Epithelial cell of proximal tubule (primary cell): Measurements from ENCODE around the gene RABL6. TPM values are rescaled to one million over a fixed set of nuclear protein-coding genes. Genes with fewer than 3 reads are reported as not detected.

Experiments
- DNase-seq: peaks from one replicate; pipeline ENCODE4 v3.0.0-alpha.2; 2011; ENCODE audit warnings: low read depth
- H3K4me3 ChIP-seq: 2 replicates; pipeline ENCODE4 v1.5.1; 2011; ENCODE audit warnings: low read depth, mild to moderate bottlenecking, low read length
- total RNA-seq: library from RNA; depleted of rRNA; stranded (reverse); fragments of >200 nt; gene quantifications from 2 replicates; pipeline ENCODE4 v1.2.3, GENCODE V29; 2015
- TF ChIP-seq, protein P1 (sequence below): conservative IDR thresholded peaks from 2 replicates; pipeline ENCODE4 v1.5.1; 2012; ENCODE audit warnings: low read depth, mild to moderate bottlenecking, low read length

Gene RABL6
- total RNA-seq, 1 donor from 2014 or later, result 114 TPM

DNA sequence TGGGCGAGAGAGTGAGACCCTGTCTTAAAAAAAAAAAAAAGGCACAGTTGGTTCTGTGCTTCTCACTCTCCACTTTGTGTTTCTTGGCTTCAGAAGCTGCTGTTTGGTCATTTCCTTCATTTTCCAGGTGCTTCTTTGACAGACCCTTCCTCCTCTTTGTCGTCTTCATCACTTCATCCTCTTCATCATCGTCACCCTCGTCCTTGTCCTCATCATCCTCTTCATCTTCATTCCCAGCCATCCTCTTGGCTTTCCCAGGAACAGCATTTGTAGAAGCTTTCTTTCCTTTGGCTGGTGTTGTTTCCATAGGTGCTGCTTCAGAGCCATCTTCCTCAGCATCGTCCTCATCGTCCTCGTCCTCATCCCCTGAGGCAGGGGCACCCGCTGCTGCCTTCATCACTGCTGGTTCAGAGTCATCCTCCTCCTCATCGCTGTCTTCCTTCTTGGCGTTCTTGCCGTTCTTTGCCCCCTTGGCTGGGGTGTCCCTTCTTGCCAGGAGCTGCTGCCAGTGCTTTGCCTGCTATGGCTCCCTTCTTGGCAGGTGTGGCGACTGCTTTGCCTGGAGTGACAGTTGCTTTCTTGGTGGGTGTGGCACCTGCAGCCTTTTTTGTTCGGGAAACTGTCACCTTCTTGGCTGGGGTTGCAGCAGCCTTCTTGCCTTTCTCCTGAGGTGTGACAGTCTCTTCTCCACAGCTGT lies 7.1 kb downstream of the RABL6 start:
- no peak overlapping the region for H3K4me3 ChIP-seq
- no peak for DNase-seq
- TF ChIP-seq, protein P1, sequence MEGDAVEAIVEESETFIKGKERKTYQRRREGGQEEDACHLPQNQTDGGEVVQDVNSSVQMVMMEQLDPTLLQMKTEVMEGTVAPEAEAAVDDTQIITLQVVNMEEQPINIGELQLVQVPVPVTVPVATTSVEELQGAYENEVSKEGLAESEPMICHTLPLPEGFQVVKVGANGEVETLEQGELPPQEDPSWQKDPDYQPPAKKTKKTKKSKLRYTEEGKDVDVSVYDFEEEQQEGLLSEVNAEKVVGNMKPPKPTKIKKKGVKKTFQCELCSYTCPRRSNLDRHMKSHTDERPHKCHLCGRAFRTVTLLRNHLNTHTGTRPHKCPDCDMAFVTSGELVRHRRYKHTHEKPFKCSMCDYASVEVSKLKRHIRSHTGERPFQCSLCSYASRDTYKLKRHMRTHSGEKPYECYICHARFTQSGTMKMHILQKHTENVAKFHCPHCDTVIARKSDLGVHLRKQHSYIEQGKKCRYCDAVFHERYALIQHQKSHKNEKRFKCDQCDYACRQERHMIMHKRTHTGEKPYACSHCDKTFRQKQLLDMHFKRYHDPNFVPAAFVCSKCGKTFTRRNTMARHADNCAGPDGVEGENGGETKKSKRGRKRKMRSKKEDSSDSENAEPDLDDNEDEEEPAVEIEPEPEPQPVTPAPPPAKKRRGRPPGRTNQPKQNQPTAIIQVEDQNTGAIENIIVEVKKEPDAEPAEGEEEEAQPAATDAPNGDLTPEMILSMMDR, result no peak

DNA sequence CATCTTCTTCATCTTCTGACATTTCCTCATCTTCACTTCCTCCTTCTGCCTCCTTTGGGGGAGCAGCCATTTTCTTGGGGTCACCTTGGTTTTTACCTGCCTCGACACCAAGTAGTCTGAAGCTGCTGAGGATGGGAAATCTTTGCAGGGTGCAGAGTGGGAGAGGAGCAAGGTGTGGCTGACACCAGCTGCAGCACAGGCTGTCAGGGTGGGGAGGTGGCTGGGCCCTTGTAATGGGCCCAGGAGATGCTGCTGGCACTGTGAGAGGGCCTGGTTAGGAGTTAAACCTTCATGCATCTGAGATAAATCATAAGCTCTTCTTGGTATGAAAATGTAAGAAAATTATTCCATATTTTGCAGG lies 7.7 kb downstream of the RABL6 start:
- TF ChIP-seq, protein P1, result no peak

DNA sequence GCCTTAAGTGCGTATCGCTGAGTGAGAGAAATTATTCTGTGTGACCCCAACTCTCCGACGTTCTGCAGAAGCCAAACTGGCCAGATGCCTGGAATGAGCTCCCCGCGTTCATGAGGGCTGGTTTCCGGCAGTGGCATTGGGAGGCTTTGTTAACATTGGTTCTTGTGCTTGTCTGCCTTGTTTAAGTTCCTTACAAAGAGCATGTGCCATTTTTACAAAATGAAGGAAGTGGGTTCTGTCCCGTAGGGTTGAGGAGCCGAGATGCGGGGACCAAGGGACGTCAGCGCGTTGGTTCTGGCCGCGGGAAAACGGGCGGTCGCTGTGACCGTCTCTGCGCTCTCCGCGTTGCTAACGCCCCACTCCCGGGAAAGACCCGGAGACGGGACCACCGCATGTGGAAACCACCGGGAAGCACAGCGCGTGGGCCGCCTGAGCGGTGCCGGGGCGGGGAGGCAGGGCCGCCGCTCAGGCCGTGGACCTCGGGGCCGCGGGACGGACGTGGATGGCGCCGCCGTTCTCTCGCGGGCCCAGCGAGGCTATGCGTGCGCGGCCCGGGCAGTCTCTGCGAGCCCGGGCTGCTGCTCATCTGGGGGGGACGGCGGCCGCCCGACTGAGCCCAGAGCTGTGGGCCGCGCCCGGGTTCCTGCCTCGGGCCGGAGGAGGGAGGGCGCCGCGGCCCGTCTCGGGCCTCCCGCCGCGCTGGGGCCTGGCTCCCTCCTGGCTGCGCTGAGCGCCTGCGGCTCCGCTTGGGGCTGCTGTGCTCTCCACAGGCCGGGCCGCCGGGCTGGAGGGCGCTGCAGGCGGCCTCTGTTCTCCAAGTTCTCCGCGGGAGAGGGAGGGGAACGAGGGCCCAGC lies 13.4 kb downstream of the RABL6 start:
- TF ChIP-seq, protein P1, result no peak
- no peak for DNase-seq
- H3K4me3 ChIP-seq, result no peak overlapping the region

More for the DNA sequence above, 7.7 kb downstream of the RABL6 start:
- no peak overlapping the region for H3K4me3 ChIP-seq
- DNase-seq, result no peak

DNA sequence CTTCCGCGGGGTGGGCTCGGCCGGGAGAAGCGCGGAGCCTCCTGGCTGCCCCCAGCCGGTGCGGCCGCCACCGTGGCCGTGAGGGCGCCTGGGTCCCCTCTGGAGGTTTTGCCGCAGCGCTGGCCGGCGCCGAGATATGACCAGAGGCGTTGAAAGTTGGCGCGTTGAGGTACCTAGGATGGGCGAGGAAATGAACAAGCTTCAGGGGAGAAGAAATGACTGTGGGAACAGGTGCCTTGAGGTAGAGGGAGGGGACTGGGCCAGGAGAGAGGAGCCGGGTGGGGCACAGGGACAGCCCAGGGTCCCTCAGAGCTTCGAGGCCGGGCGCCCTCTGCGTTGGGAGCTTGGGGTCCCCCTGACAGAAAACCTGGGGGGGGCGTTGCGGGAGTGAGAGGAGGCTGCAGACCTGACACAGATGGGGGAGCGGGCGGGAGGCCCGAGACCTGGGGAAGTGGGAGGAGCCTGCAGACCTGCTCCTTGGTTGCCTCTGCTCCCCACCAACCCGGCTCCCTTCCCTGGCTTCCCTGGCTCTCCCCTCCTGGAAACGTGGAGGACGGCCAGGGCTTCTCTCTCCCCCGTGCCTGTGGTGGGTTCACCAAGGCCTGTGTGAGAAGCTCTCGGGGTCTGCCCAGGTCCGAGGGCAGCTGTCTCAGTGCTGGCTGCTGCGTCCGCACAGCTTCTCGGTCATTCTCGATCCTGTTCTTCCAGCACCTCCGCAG lies 14.2 kb downstream of the RABL6 start:
- no peak for DNase-seq
- H3K4me3 ChIP-seq, result no peak overlapping the region
- TF ChIP-seq, protein P1, result no peak

DNA sequence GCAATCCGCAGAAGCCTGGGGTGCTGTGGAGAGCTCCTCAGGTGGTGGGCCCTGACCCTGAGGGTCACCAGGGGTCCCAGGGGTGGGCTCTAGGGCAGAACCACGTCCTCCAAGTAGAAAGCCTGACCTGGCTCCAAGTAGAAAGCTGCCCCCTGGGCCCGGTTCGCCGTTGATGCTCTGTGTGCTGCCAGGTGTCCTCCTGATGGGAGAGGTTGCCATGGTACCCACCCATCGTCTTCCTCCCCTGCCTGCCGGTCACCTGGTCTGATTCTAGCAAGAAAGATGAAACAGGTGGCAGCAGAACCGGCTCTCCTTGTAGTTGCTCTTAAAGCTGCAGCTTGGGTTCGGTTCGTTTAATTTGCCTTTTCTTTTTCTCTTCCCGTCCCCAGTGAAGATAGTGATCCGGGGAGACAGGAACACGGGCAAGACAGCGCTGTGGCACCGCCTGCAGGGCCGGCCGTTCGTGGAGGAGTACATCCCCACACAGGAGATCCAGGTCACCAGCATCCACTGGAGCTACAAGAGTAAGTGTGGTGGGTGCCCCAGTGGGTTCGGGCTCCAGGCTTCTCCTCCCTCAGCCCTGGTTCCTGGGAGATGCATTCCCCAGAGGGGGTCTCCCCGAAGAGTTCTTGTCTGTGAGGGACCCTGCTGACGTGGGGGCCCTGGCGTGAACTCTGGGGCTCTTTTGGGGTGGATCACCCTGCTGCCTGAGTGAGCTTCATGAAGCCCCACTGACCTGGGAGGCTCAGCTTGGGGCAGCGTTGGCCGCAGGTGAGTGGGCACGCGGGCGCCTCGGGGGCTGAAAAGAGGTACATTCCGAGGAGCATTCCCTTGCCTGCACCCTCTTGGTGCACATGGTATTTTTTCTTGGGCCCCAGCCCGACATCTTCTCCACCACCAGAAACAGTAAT lies 15.6 kb downstream of the RABL6 start:
- TF ChIP-seq, protein P1, result no peak
- DNase-seq, result no peak
- H3K4me3 ChIP-seq, result no peak overlapping the region
